Astrocyte of the spinal cord (primary cell): Measurements from ENCODE around the gene RREB1.

Experiments
- DNase-seq: peaks from one replicate; pipeline ENCODE4 v3.0.0; 2011; ENCODE audit warnings: low read depth, low spot score
- H3K4me3 ChIP-seq: 2 replicates; pipeline ENCODE4 v1.5.1; 2011; ENCODE audit warnings: low read depth, mild to moderate bottlenecking, low read length, moderate library complexity
- CTCF ChIP-seq: IDR thresholded peaks from 2 replicates; pipeline ENCODE4 v1.5.1; 2012; ENCODE audit warnings: low read depth, mild to moderate bottlenecking, low read length, inconsistent platforms
- in situ Hi-C: cut with HindIII; loops from 2 replicates; pipeline ENCODE4 v1.10.0; 2017; ENCODE audit warnings: low sequenced_read_pairs

RREB1 gene

GRCh38 chr6:7276199-7276524, 168.4 kb downstream of the RREB1 start:
- in situ Hi-C loops, result no loop called here
- no peak for TF ChIP-seq CTCF
- no peak for DNase-seq
- H3K4me3 ChIP-seq, result no peak overlapping the region

GRCh38 chr6:7282097-7282906, 174.5 kb downstream of the RREB1 start:
- DNase-seq, result no peak
- no peak overlapping the region for H3K4me3 ChIP-seq
- in situ Hi-C loops, result no loop called here
- no peak for TF ChIP-seq CTCF

GRCh38 chr6:7283676-7284075, 175.9 kb downstream of the RREB1 start:
- in situ Hi-C loops, result no loop called here

GRCh38 chr6:7285416-7285815, 177.7 kb downstream of the RREB1 start:
- DNase-seq, result no peak
- in situ Hi-C loops, result no loop called here
- TF ChIP-seq CTCF, result no peak
- H3K4me3 ChIP-seq, result no peak overlapping the region

More at GRCh38 chr6:7283676-7284075, 175.9 kb downstream of the RREB1 start:
- no peak overlapping the region for H3K4me3 ChIP-seq
- no peak for TF ChIP-seq CTCF
- DNase-seq, result no peak

GRCh38 chr6:7290079-7290478, 182.3 kb downstream of the RREB1 start:
- in situ Hi-C loops, result no loop called here
- no peak overlapping the region for H3K4me3 ChIP-seq
- no peak for DNase-seq
- no peak for TF ChIP-seq CTCF

GRCh38 chr6:7292596-7293255, 185.0 kb downstream of the RREB1 start:
- TF ChIP-seq CTCF, result no peak
- DNase-seq, result no peak
- in situ Hi-C loops, result no loop called here
- no peak overlapping the region for H3K4me3 ChIP-seq
